K562 (cell line): ENCODE measurements around the gene ADGRL3. TPM values are rescaled to one million over a fixed set of nuclear protein-coding genes. Genes with fewer than 3 reads are reported as not detected.

Source experiments
- ATAC-seq: fragments of 200-7000 bp; cut with Tn5 transposase; 3 replicates; pipeline ENCODE4 v1.9.1; 2020; ENCODE audit warnings: moderate library complexity
- BruUV-seq: library from RNA; stranded (reverse); fragments of 400-500 nt; replicated peaks from 2 replicates; lab custom pipeline; 2021; lab: Mats Ljungman, UMichigan
- CTCF ChIA-PET: fragments of 300-600 bp; formaldehyde crosslinking; extraction: SDS; loops from one replicate; lab custom pipeline; 2021; ENCODE audit warnings: low intra/inter-chr PET ratio; lab: Yijun Ruan, JAX
- POLR2A ChIA-PET: fragments of 300-600, 350-650 bp; sonication (Branson Sonifier 250); formaldehyde crosslinking; extraction: SDS; loops from one replicate; lab custom pipeline; 2021; ENCODE audit warnings: antibody characterized with exemption, inconsistent platforms; lab: Yijun Ruan, JAX
- DNase-seq, 4 experiments: peaks; one replicate each; pipeline versions ENCODE4 v3.0.0 to v3.0.0-alpha.2; 2011 to 2018; ENCODE audit warnings: low spot score in 3 of 4, mixed read lengths in 3 of 4; ENCODE audit errors: extremely low read depth in 1 of 4
- FAIRE-seq: peaks from 2 replicates; lab custom pipeline; 2011; peaks lifted over from hg19 to GRCh38; lab: Jason Lieb, UNC
- H2AFZ ChIP-seq: 2 replicates; pipeline ENCODE4 v1.6.0; 2011; ENCODE audit warnings: low read depth, low read length, control low read depth, inconsistent platforms
- H3K27ac ChIP-seq: fragments of 200-600 bp; 3 replicates; pipeline ENCODE4 v1.8.0; 2011; ENCODE audit warnings: low read depth, mild to moderate bottlenecking, control low read depth, inconsistent platforms, low read length, moderate library complexity, mixed read lengths; ENCODE audit errors: extremely low read depth
- H3K27me3 ChIP-seq, 2 experiments: fragments of 300-600 bp in 1 of 2; 2 replicates in 1 of 2; 3 replicates in 1 of 2; pipeline versions ENCODE4 v1.6.0 to v1.8.0; 2011; ENCODE audit warnings: inconsistent platforms in 2 of 2, low read length in 2 of 2, mild to moderate bottlenecking in 1 of 2, mixed read lengths in 1 of 2, moderate library complexity in 1 of 2; ENCODE audit not compliant: control insufficient read depth in 2 of 2, insufficient read depth in 2 of 2
- H3K36me3 ChIP-seq: fragments of 300-600 bp; 3 replicates; pipeline ENCODE4 v1.8.0; 2011; ENCODE audit warnings: mild to moderate bottlenecking, low read length, inconsistent platforms; ENCODE audit not compliant: control insufficient read depth, insufficient read depth
- H3K4me1 ChIP-seq, 2 experiments: fragments of 200-600 bp in 1 of 2; replicated peaks in 1 of 2; 2 replicates in 1 of 2; 3 replicates in 1 of 2; pipeline versions ENCODE4 v1.5.1 to v1.8.0; 2011; ENCODE audit warnings: inconsistent platforms in 2 of 2, low read length in 2 of 2, mild to moderate bottlenecking in 1 of 2, mixed read lengths in 1 of 2, moderate library complexity in 1 of 2; ENCODE audit not compliant: control insufficient read depth in 2 of 2, insufficient read depth in 2 of 2
- H3K4me2 ChIP-seq: 2 replicates; pipeline ENCODE4 v1.6.1; 2011; ENCODE audit warnings: low read length, control low read depth, inconsistent platforms, mixed read lengths; ENCODE audit not compliant: insufficient read depth
- H3K4me3 ChIP-seq: fragments of 200-600 bp; sonication (generic), shearing (Covaris generic); 2 replicates; pipeline ENCODE4 v1.5.1; 2016; ENCODE audit warnings: control low read depth, inconsistent platforms
- H3K79me2 ChIP-seq: fragments of 200-600 bp; 3 replicates; pipeline ENCODE4 v1.8.0; 2011; ENCODE audit warnings: low read length, inconsistent platforms; ENCODE audit not compliant: control insufficient read depth, insufficient read depth
- H3K9ac ChIP-seq, 2 experiments: 2 replicates each; pipeline versions ENCODE4 v1.6.0 to v1.6.1; 2011; ENCODE audit warnings: low read depth in 2 of 2, low read length in 2 of 2, control low read depth in 1 of 2, inconsistent platforms in 1 of 2, mild to moderate bottlenecking in 1 of 2, mixed read lengths in 1 of 2; ENCODE audit not compliant: insufficient read depth in 1 of 2
- H3K9me1 ChIP-seq: one replicate; pipeline ENCODE4 v1.6.0; 2011; ENCODE audit warnings: inconsistent platforms, mild to moderate bottlenecking, low read length, moderate library complexity; ENCODE audit not compliant: control insufficient read depth, insufficient read depth
- H3K9me3 ChIP-seq: replicated peaks from 2 replicates; pipeline ENCODE4 v1.5.1; 2011; ENCODE audit warnings: low read depth, low read length, inconsistent platforms; ENCODE audit not compliant: control insufficient read depth, insufficient read depth
- H4K20me1 ChIP-seq: replicated peaks from 2 replicates; pipeline ENCODE4 v1.6.1; 2011; ENCODE audit warnings: low read length, inconsistent platforms, mixed read lengths; ENCODE audit not compliant: control insufficient read depth, insufficient read depth
- C11orf30 ChIP-seq: fragments of 450-650 bp; IDR thresholded peaks from 2 replicates; pipeline ENCODE4 v1.6.1; 2016; ENCODE audit warnings: low read depth, mild to moderate bottlenecking
- CREBBP ChIP-seq: IDR thresholded peaks from one replicate; pipeline ENCODE4 v1.6.1; 2012; ENCODE audit warnings: low read depth, mild to moderate bottlenecking, control low read depth, inconsistent platforms, low read length
- HNRNPK ChIP-seq: fragments of 200-400 bp; formaldehyde crosslinking; IDR thresholded peaks from one replicate; pipeline ENCODE4 v1.6.1; 2018; ENCODE audit warnings: mild to moderate bottlenecking, low read depth, low read length; ENCODE audit not compliant: poor library complexity, severe bottlenecking
- MIER1 ChIP-seq: fragments of 450-650 bp; IDR thresholded peaks from 2 replicates; pipeline ENCODE4 v1.6.1; 2016; ENCODE audit warnings: antibody characterized with exemption, mild to moderate bottlenecking, low read depth
- MXD1 ChIP-seq: fragments of 250-450 bp; sonication (Bioruptor Pico); IDR thresholded peaks from 2 replicates; pipeline ENCODE4 v1.8.0; 2021; ENCODE audit warnings: borderline replicate concordance, mild to moderate bottlenecking, moderate library complexity; ENCODE audit not compliant: poor library complexity, severe bottlenecking
- MYNN ChIP-seq, 2 experiments: sonication (generic); formaldehyde crosslinking in 1 of 2; IDR thresholded peaks; 2 replicates each; pipeline versions ENCODE4 v1.5.0 to v1.6.1; 2016 to 2020; ENCODE audit warnings: antibody characterized with exemption in 1 of 2, missing genetic modification reagents in 1 of 2
- RBM22 ChIP-seq: fragments of 200-400 bp; formaldehyde crosslinking; IDR thresholded peaks from 2 replicates; pipeline ENCODE4 v1.6.1; 2018; ENCODE audit warnings: low read length, low read depth; ENCODE audit not compliant: poor library complexity, severe bottlenecking
- SNIP1 ChIP-seq: fragments of 450-650 bp; IDR thresholded peaks from 2 replicates; pipeline ENCODE4 v1.7.1; 2017; ENCODE audit warnings: low read depth, mild to moderate bottlenecking
- SRSF1 ChIP-seq: fragments of 200-400 bp; formaldehyde crosslinking; IDR thresholded peaks from 2 replicates; pipeline ENCODE4 v1.6.1; 2017; ENCODE audit warnings: mild to moderate bottlenecking, low read depth, low read length, moderate library complexity
- TARDBP ChIP-seq: fragments of 450-650 bp; IDR thresholded peaks from 2 replicates; pipeline ENCODE4 v1.6.1; 2016
- ZNF518B ChIP-seq: fragments of 250-450 bp; sonication (Bioruptor Pico); IDR thresholded peaks from 2 replicates; pipeline ENCODE4 v1.5.0; 2021; ENCODE audit warnings: mild to moderate bottlenecking, moderate library complexity
- WGBS: fragments of 100-300 bp; shearing (Covaris generic); methylation state at CpG from one replicate; pipeline ENCODE4 v1.1.6; 2016; ENCODE audit warnings: low coverage, mixed read lengths; ENCODE audit not compliant: insufficient coverage; ENCODE audit errors: missing lambda C conversion rate; 5-methylcytosine and 5-hydroxymethylcytosine counted together
- in situ Hi-C: fragments of 300-500 bp; cut with MboI; formaldehyde crosslinking; loops from 4 replicates; pipeline ENCODE4 v1.15.0; 2018; ENCODE audit warnings: inconsistent platforms, mixed read lengths
- intact Hi-C: fragments of 100-400 bp; cut with micrococcal nuclease; formaldehyde crosslinking; loops from 2 replicates; pipeline ENCODE4 v1.14.2; 2022
- polyA plus RNA-seq, 8 experiments: library from polyadenylated mRNA; depleted of rRNA in 4 of 8; stranded (reverse) in 5 of 8; unstranded in 3 of 8; fragments of >200 nt; fragmentation: Nextera tagmentation in 2 of 8; fragmentation: Illumina TruSeq in 1 of 8; extraction: Ambion mirVana in 2 of 8; extraction: Trizol in 1 of 8; gene quantifications; 2 replicates each; pipeline versions ENCODE4 v1.2.1 to v1.2.3, GENCODE V29; 2011 to 2014; ENCODE audit warnings: inconsistent platforms in 1 of 8, missing spikeins in 1 of 8
- total RNA-seq, 7 experiments: library from RNA; depleted of rRNA in 6 of 7; stranded (reverse); fragments of >200 nt in 6 of 7; fragmentation: Illumina TruSeq in 2 of 7; extraction: Trizol in 2 of 7; gene quantifications; 2 replicates each; pipeline versions ENCODE4 v1.2.1 to v1.2.3, GENCODE V29; 2011 to 2021; ENCODE audit warnings: low replicate concordance in 1 of 7
- TF ChIP-seq, protein P1 (sequence below): fragments of 450-650 bp; formaldehyde crosslinking; IDR thresholded peaks from 2 replicates; pipeline ENCODE4 v1.4.0; 2020; ENCODE audit warnings: mild to moderate bottlenecking, moderate library complexity
- TF ChIP-seq, protein P2 (sequence below): fragments of 450-650 bp; conservative IDR thresholded peaks from 2 replicates; pipeline ENCODE4 v1.6.1; 2016; ENCODE audit warnings: missing genetic modification characterization, low read depth, mild to moderate bottlenecking, missing compliant biosample characterization, moderate library complexity
- TF ChIP-seq, protein P3 (sequence below): fragments of 250-450 bp; sonication (Bioruptor Pico); IDR thresholded peaks from 2 replicates; pipeline ENCODE4 v1.5.0; 2021
- TF ChIP-seq, protein P4 (sequence below): fragments of 250-450 bp; sonication (Bioruptor Pico); IDR thresholded peaks from 2 replicates; pipeline ENCODE4 v1.9.0; 2021; ENCODE audit warnings: mild to moderate bottlenecking

ADGRL3 gene
- total and polyA plus RNA-seq, 9 of the 15 experiments (the other 6 are each of a cell fraction or from before 2014, with no cell fraction given), result 0.03 to 0.14 (median 0.04) TPM; not detected in 2

GRCh38 chr4:61786211-61786610, 586.1 kb downstream of the ADGRL3 start:
- Histone ChIP-seq H3K9me3 (no peaks in the 10 kb centered on the region), H3K4me2 (no peak overlapping the region), H4K20me1 (no peaks in the 10 kb centered on the region), H3K36me3 (no peaks in the 10 kb centered on the region), H3K27ac (no peak overlapping the region), H3K9me1 (no peaks in the 10 kb centered on the region), H3K79me2 (no peaks in the 10 kb centered on the region), H3K4me1 (no peaks in the 10 kb centered on the region), H3K27me3 (no peaks in the 10 kb centered on the region), H2AFZ (no peak overlapping the region), H3K4me3 (no peak overlapping the region), H3K9ac (no peak overlapping the region)
- DNase-seq (no peak), ATAC-seq (no peak), FAIRE-seq (no peak)
- intact Hi-C loops, result no loop called here
- WGBS, result 0% methylated on average over 2 of the region's 2 CpGs
- in situ Hi-C loops, result no loop called here
- POLR2A ChIA-PET, result no interaction called here
- BruUV-seq, result no TSS peak
- CTCF ChIA-PET, result no interaction called here
- TF ChIP-seq RBM22, result no peak
- no peak for TF ChIP-seq MYNN (IDR thresholded peaks at IDR 0.05)
- no peak for TF ChIP-seq MYNN (CRISPR knock-in tag; IDR thresholded peaks at IDR 0.05)
- TF ChIP-seq TARDBP, result no peak
- no peak for TF ChIP-seq MXD1 (CRISPR knock-in tag)
- TF ChIP-seq SRSF1, result no peak
- no peak for TF ChIP-seq ZNF518B (CRISPR knock-in tag)
- no peak for TF ChIP-seq HNRNPK
- TF ChIP-seq, protein P1, sequence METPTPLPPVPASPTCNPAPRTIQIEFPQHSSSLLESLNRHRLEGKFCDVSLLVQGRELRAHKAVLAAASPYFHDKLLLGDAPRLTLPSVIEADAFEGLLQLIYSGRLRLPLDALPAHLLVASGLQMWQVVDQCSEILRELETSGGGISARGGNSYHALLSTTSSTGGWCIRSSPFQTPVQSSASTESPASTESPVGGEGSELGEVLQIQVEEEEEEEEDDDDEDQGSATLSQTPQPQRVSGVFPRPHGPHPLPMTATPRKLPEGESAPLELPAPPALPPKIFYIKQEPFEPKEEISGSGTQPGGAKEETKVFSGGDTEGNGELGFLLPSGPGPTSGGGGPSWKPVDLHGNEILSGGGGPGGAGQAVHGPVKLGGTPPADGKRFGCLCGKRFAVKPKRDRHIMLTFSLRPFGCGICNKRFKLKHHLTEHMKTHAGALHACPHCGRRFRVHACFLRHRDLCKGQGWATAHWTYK (CRISPR knock-in tag), result no peak
- no peak for TF ChIP-seq CREBBP
- TF ChIP-seq, protein P2, sequence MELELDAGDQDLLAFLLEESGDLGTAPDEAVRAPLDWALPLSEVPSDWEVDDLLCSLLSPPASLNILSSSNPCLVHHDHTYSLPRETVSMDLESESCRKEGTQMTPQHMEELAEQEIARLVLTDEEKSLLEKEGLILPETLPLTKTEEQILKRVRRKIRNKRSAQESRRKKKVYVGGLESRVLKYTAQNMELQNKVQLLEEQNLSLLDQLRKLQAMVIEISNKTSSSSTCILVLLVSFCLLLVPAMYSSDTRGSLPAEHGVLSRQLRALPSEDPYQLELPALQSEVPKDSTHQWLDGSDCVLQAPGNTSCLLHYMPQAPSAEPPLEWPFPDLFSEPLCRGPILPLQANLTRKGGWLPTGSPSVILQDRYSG (tag), result no peak
- no peak for TF ChIP-seq C11orf30
- no peak for TF ChIP-seq SNIP1
- no peak for TF ChIP-seq MIER1
- TF ChIP-seq, protein P3, sequence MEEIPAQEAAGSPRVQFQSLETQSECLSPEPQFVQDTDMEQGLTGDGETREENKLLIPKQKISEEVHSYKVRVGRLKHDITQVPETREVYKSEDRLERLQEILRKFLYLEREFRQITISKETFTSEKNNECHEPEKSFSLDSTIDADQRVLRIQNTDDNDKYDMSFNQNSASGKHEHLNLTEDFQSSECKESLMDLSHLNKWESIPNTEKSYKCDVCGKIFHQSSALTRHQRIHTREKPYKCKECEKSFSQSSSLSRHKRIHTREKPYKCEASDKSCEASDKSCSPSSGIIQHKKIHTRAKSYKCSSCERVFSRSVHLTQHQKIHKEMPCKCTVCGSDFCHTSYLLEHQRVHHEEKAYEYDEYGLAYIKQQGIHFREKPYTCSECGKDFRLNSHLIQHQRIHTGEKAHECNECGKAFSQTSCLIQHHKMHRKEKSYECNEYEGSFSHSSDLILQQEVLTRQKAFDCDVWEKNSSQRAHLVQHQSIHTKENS, result no peak
- TF ChIP-seq, protein P4, sequence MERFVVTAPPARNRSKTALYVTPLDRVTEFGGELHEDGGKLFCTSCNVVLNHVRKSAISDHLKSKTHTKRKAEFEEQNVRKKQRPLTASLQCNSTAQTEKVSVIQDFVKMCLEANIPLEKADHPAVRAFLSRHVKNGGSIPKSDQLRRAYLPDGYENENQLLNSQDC (CRISPR knock-in tag), result no peak
